Nephron (organoid): Measurements from ENCODE around the gene ATP5PO.

ENCODE experiments used
- H3K27ac Mint-ChIP-seq, 3 experiments: 2 replicates each; pipeline ENCODE4 v1.8.0; 2020; ENCODE audit warnings: mixed read lengths in 3 of 3, mild to moderate bottlenecking in 2 of 3, moderate library complexity in 1 of 3
- H3K27me3 Mint-ChIP-seq: 2 replicates; pipeline ENCODE4 v1.8.0; 2021; ENCODE audit warnings: low read depth, mild to moderate bottlenecking, moderate library complexity, mixed read lengths
- H3K36me3 Mint-ChIP-seq: 2 replicates; pipeline ENCODE4 v1.8.0; 2020; ENCODE audit warnings: low read depth, mixed read lengths
- H3K4me1 Mint-ChIP-seq: 2 replicates; pipeline ENCODE4 v1.8.0; 2020; ENCODE audit warnings: mixed read lengths
- H3K4me3 Mint-ChIP-seq, 3 experiments: 2 replicates each; pipeline ENCODE4 v1.8.0; 2020; ENCODE audit warnings: mild to moderate bottlenecking in 3 of 3, mixed read lengths in 3 of 3, moderate library complexity in 2 of 3
- H3K9me3 Mint-ChIP-seq: 2 replicates; pipeline ENCODE4 v1.8.0; 2020; ENCODE audit warnings: mixed read lengths
- CTCF ChIP-seq, 3 experiments: fragments of 200-600 bp; sonication (generic); IDR thresholded peaks; one replicate each; pipeline ENCODE4 v1.5.0; 2021; ENCODE audit warnings: antibody characterized with exemption in 3 of 3; ENCODE audit not compliant: unreplicated experiment in 3 of 3

The ATP5PO gene

GRCh38 chr21:33854604-33855003, 61.0 kb downstream of the ATP5PO start:
- Mint-ChIP-seq H3K4me1 (peaks cover 21% of the 10 kb centered on the region), H3K27me3 (no peaks in the 10 kb centered on the region), H3K4me3 (no peak overlapping the region), H3K27ac (no peak overlapping the region), H3K9me3 (no peaks in the 10 kb centered on the region), H3K36me3 (no peaks in the 10 kb centered on the region)
- no peak for TF ChIP-seq CTCF (IDR thresholded peaks at IDR 0.05; ENCODE audit: unreplicated experiment in 3 of 3)
